Upper lobe of right lung (tissue), 1 donor: ENCODE measurements around the gene CAMKMT. TPM values are rescaled to one million over a fixed set of nuclear protein-coding genes. Genes with fewer than 3 reads are reported as not detected.
"Not testable (repeated sequence)": the region's sequence is repeated elsewhere in the genome, so short reads cannot be mapped to it uniquely, and the experiment has no call there.

ENCODE experiments used
- ATAC-seq: fragments of 200-7000 bp; cut with Tn5 transposase; one replicate; pipeline ENCODE4 v1.9.1; 2020; ENCODE audit warnings: mild to moderate bottlenecking, moderate library complexity
- DNase-seq: peaks from one replicate; pipeline ENCODE4 v3.0.0-alpha.2; 2020
- H3K27ac ChIP-seq: fragments of 200-600 bp; one replicate; pipeline ENCODE4 v1.8.0; 2022
- H3K27me3 ChIP-seq: fragments of 200-600 bp; one replicate; pipeline ENCODE4 v1.8.0; 2022; ENCODE audit warnings: mild to moderate bottlenecking
- H3K36me3 ChIP-seq: fragments of 200-600 bp; one replicate; pipeline ENCODE4 v1.8.0; 2022
- H3K4me1 ChIP-seq: fragments of 200-600 bp; one replicate; pipeline ENCODE4 v1.8.0; 2022
- H3K4me3 ChIP-seq: fragments of 200-600 bp; one replicate; pipeline ENCODE4 v1.8.0; 2022; ENCODE audit warnings: mild to moderate bottlenecking
- H3K9me3 ChIP-seq: fragments of 200-600 bp; one replicate; pipeline ENCODE4 v1.8.0; 2022
- intact Hi-C: fragments of 100-400 bp; cut with DNase I; formaldehyde crosslinking; loops from one replicate; pipeline ENCODE4 v1.11.0; 2022
- total RNA-seq: library from RNA; stranded (reverse); fragmentation: NEBNext Ultra II Directional; extraction: Animal tissue kit (Norgen Biotek cat#: 25700); gene quantifications from one replicate; pipeline ENCODE4 v1.2.1, GENCODE V29; 2021
- TF ChIP-seq, protein P1 (sequence below): fragments of 200-600 bp; IDR thresholded peaks from one replicate; pipeline ENCODE4 v1.8.0; 2022; ENCODE audit warnings: antibody characterized with exemption
- donor health status: DM: no; HTN: yes; CAD: no; lungs with severe emphysema.

CAMKMT gene
- total RNA-seq, 1 donor from 2014 or later, result 10.5 TPM

DNA sequence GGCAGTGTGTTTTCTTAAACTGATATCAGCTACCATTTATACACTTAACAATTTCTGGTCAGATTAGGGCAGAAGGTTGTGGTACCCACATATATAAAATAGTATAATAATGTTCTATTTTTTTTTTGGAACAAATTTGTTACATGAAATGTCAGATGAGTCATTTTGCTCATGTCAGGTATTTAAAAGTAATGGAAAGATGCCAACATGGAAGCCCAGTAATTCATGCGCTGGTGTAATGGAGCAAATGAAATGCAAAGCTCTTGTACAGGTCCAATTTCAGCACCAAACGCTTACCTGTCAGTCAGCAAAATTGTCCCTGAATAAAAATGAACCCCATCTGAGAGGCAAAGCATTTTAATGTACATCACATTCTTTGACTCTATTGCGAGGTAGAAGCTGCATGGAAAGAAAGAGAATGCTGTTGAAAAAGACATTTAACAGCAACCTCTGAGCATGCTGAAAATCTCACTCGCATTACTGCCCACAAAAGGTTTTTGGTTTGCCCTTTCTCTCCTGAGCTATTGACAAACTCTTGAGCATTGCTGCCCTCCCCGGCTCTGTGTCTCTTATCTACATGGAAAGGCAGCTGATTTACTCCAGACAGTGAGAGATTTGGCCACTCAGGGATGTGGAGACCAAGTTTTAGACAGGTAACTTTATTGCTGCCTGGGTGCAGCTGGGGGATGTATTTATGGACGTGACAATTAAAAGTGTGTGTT lies 217.5 kb downstream of the CAMKMT start:
- DNase-seq (no peak), ATAC-seq (no peak)
- TF ChIP-seq, protein P1, sequence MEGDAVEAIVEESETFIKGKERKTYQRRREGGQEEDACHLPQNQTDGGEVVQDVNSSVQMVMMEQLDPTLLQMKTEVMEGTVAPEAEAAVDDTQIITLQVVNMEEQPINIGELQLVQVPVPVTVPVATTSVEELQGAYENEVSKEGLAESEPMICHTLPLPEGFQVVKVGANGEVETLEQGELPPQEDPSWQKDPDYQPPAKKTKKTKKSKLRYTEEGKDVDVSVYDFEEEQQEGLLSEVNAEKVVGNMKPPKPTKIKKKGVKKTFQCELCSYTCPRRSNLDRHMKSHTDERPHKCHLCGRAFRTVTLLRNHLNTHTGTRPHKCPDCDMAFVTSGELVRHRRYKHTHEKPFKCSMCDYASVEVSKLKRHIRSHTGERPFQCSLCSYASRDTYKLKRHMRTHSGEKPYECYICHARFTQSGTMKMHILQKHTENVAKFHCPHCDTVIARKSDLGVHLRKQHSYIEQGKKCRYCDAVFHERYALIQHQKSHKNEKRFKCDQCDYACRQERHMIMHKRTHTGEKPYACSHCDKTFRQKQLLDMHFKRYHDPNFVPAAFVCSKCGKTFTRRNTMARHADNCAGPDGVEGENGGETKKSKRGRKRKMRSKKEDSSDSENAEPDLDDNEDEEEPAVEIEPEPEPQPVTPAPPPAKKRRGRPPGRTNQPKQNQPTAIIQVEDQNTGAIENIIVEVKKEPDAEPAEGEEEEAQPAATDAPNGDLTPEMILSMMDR, result no peak

DNA sequence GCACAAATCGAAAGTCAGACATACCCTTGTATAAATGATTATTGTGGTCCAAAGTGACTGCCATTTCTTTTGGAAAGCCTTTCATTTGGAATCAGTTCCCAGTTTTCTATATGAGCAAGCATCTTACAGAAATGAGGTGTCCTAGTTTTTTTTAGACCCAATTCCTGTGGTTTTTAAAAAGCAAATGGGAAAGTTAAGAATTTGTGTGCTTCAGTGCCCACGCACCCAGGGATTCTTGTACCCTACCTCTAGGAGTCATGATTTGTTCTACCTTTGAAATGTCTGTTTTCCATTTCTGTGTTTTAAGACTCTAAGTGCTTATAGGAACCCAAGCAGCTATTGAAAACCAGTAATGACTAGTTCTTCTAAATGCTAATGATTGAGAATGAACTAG lies 218.1 kb downstream of the CAMKMT start:
- Histone ChIP-seq H3K27ac (no peak overlapping the region), H3K4me3 (no peak overlapping the region), H3K36me3 (no peaks in the 10 kb centered on the region), H3K4me1 (peaks cover 12% of the 10 kb centered on the region), H3K9me3 (no peaks in the 10 kb centered on the region), H3K27me3 (no peaks in the 10 kb centered on the region)
- TF ChIP-seq, protein P1, result no peak
- DNase-seq, result no peak
- intact Hi-C loops, result no loop called here
- no peak for ATAC-seq

More for the DNA sequence above, 217.5 kb downstream of the CAMKMT start:
- H3K4me3 ChIP-seq, result no peak overlapping the region
- H3K4me1 ChIP-seq, result peaks cover 12% of the 10 kb centered on the region
- no peaks in the 10 kb centered on the region for H3K27me3 ChIP-seq
- peak overlapping the region; percentile 32 for H3K27ac ChIP-seq
- intact Hi-C loops, result no loop called here
- H3K36me3 ChIP-seq, result no peaks in the 10 kb centered on the region
- no peaks in the 10 kb centered on the region for H3K9me3 ChIP-seq

DNA sequence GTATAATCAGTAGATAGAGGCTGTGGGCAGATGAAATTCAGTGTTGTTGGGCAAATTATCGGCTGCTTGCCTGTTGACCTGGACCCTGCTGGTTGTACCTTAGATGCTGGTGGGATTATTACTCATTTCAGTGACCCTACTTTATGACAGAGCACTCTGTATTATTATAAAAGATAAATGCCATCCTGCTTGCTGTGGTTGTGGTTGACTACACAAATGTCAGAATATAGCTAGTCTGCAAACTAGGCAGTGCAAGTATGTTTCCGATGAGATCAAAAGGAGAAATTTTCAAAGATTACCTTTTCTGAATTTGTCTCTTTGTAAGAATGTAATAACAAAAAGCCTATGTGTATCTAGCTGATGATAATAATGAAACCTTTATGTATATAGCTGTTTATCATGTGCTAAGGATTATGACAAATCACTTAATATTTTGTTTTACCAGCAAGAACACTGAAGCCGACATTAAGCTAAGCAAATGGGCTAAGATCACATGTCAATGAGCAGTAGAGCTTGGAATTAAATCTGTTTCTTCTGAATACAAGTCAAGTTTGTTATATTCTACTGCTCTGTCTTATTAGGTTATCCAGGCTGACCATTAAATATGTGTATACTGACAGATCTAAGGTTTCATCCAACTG lies 219.2 kb downstream of the CAMKMT start:
- H3K27ac ChIP-seq, result no peak overlapping the region
- DNase-seq (no peak), ATAC-seq (no peak)
- H3K27me3 ChIP-seq, result no peaks in the 10 kb centered on the region
- intact Hi-C loops, result no loop called here
- no peak overlapping the region for H3K4me3 ChIP-seq
- no peaks in the 10 kb centered on the region for H3K36me3 ChIP-seq
- peaks cover 12% of the 10 kb centered on the region for H3K4me1 ChIP-seq
- TF ChIP-seq, protein P1, result no peak
- no peaks in the 10 kb centered on the region for H3K9me3 ChIP-seq

DNA sequence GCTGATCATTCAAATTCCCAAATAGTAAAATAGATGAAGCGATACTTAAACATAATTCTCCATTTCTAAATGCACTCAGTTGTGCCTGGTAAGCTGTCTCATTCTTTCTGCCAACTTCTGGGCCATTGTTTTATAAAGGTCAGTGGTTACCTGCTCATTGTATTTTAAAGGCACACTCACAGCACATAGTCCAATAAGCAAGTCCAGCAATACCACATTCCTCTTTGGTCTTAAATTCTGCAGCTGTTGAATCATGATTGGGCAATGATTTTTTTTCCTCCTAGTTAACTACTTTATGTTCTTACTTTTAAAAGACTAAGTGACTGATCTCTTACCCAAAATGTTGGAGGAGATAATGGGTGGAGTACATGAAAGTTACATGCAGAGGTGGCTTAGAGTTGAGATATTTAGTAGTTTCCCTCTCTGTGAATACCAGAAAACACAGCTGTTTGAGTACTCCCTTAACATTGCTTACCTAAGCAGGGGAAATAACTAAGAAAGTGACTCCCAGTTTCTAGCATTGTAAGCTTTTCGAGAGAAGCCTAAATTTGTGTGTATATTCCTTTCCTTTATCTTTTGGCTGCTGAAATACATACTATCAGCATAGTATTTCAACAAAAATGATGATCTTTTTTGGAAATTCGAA lies 220.7 kb downstream of the CAMKMT start:
- DNase-seq, result no peak
- H3K9me3 ChIP-seq, result no peaks in the 10 kb centered on the region
- intact Hi-C loops, result no loop called here
- TF ChIP-seq, protein P1, result no peak
- ATAC-seq, result no peak
- no peak overlapping the region for H3K4me3 ChIP-seq
- peaks cover 12% of the 10 kb centered on the region for H3K4me1 ChIP-seq
- no peaks in the 10 kb centered on the region for H3K27me3 ChIP-seq
- H3K27ac ChIP-seq, result no peak overlapping the region
- no peaks in the 10 kb centered on the region for H3K36me3 ChIP-seq

DNA sequence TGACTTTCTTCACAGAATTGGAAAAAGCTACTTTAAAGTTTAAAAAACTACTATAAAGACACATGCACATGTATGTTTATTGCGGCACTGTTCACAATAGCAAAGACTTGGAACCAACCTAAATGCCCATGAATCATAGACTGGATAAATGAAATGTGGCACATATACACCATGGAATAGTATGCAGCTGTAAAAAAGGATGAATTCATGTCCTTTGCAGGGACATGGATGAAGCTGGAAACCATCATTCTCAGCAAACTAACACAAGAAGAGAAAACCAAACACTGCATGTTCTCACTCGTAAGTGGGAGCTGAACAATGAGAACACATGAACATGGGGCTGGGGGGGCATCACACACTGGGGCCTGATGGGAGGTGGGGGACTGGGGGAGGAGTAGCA lies 233.9 kb downstream of the CAMKMT start:
- intact Hi-C loops, DNase-seq, H3K36me3 ChIP-seq, H3K9me3 ChIP-seq, H3K27ac ChIP-seq, H3K4me3 ChIP-seq, H3K4me1 ChIP-seq, ATAC-seq, H3K27me3 ChIP-seq: not testable (repeated sequence)
